Body of pancreas (tissue), 4 donors: Measurements from ENCODE around the gene UBA3. TPM values are rescaled to one million over a fixed set of nuclear protein-coding genes. Genes with fewer than 3 reads are reported as not detected.

ENCODE experiments used
- ATAC-seq: fragments of 150-250 bp; one replicate; pipeline ENCODE4 v1.9.1; 2016
- DNase-seq, 4 donors: peaks; one replicate each; pipeline ENCODE4 v3.0.0-alpha.2; 2019
- H3K27ac ChIP-seq, 4 donors: fragments of 200-600 bp; sonication (generic); 1 replicate in 3 of 4; 2 replicates in 1 of 4; pipeline versions ENCODE4 v1.5.1 to v1.6.1; 2016 to 2019; ENCODE audit warnings: mild to moderate bottlenecking in 1 of 4, mixed read lengths in 1 of 4, moderate library complexity in 1 of 4
- H3K27me3 ChIP-seq, 2 donors: fragments of 200-600 bp; sonication (generic); one replicate each; pipeline ENCODE4 v1.6.0; 2016; ENCODE audit warnings: mild to moderate bottlenecking in 1 of 2
- H3K36me3 ChIP-seq, 2 donors: fragments of 200-600 bp; sonication (generic); replicated peaks in 1 of 2; 2 replicates each; pipeline ENCODE4 v1.5.1; 2016; ENCODE audit warnings: low read depth in 2 of 2; ENCODE audit not compliant: insufficient read depth in 1 of 2
- H3K4me1 ChIP-seq: fragments of 200-600 bp; sonication (generic); one replicate; pipeline ENCODE4 v1.6.0; 2016
- H3K4me3 ChIP-seq, 2 donors: fragments of 200-600 bp; sonication (generic); 1 replicate in 1 of 2; 2 replicates in 1 of 2; pipeline ENCODE4 v1.5.1; 2016 to 2019
- H3K9me3 ChIP-seq, 3 donors: fragments of 200-600 bp; sonication (generic); 1 replicate in 2 of 3; 2 replicates in 1 of 3; pipeline ENCODE4 v1.5.1; 2016
- CTCF ChIP-seq, 7 experiments: fragments of 450-650 bp in 4 of 7; fragments of 200-600 bp in 3 of 7; sonication (generic) in 3 of 7; IDR thresholded peaks; one replicate each; pipeline ENCODE4 v1.5.1; 2016 to 2019; ENCODE audit warnings: antibody characterized with exemption in 7 of 7
- POLR2A ChIP-seq, 3 donors: fragments of 450-650 bp; IDR thresholded peaks; one replicate each; pipeline ENCODE4 v1.6.1; 2016; ENCODE audit warnings: antibody characterized with exemption in 3 of 3, mild to moderate bottlenecking in 2 of 3
- WGBS, 2 donors: methylation state at CpG; one replicate each; pipeline ENCODE4 v1.1.5; 2017; 5-methylcytosine and 5-hydroxymethylcytosine counted together
- intact Hi-C: fragments of 100-400 bp; cut with DNase I; formaldehyde crosslinking; loops from one replicate; pipeline ENCODE4 v1.15.1; 2023
- total RNA-seq, 2 donors: library from RNA; depleted of rRNA; stranded (reverse); fragments of >200 nt; gene quantifications; one replicate each; pipeline ENCODE4 v1.1.0, GENCODE V29; 2016

The UBA3 gene
- total RNA-seq, 2 donors from 2014 or later = 23.3 to 47.5 TPM

GRCh38 chr3:69044608-69045007 is 35.6 kb downstream of the UBA3 start:
- no peak for TF ChIP-seq CTCF (IDR thresholded peaks at IDR 0.05)
- TF ChIP-seq POLR2A (IDR thresholded peaks at IDR 0.05) = no peak
- Histone ChIP-seq H3K27me3 (no peaks in the 10 kb centered on the region), H3K27ac (no peak overlapping the region), H3K9me3 (no peaks in the 10 kb centered on the region), H3K4me3 (no peak overlapping the region), H3K36me3 (peaks cover 14 to 28% of the 10 kb centered on the region in 2 donors), H3K4me1 (peaks cover 18% of the 10 kb centered on the region)
- WGBS, 2 donors = 86 to 87% methylated on average over 2 of the region's 2 CpGs
- DNase-seq (no peak), ATAC-seq (no peak)
- intact Hi-C loops = no loop called here

- Histone ChIP-seq H3K36me3 (peaks cover 7 to 30% of the 10 kb centered on the region in 2 donors), H3K27ac (no peak overlapping the region), H3K4me3 (no peak overlapping the region), H3K9me3 (no peaks in the 10 kb centered on the region), H3K4me1 (no peaks in the 10 kb centered on the region), H3K27me3 (no peaks in the 10 kb centered on the region)
- 86 to 93% methylated on average over 7 of the region's 7 CpGs for WGBS, 2 donors
- no peak for ATAC-seq
- DNase-seq = no peak
- intact Hi-C loops = no loop called here
- TF ChIP-seq POLR2A (IDR thresholded peaks at IDR 0.05) = no peak
- no peak for TF ChIP-seq CTCF (IDR thresholded peaks at IDR 0.05)
These were observed 46.7 kb downstream of the UBA3 start for GRCh38 chr3:69033470-69033869.

GRCh38 chr3:69032737-69033136 is 47.4 kb downstream of the UBA3 start:
- no peak overlapping the region for H3K27ac ChIP-seq
- H3K36me3 ChIP-seq = peaks cover 7 to 34% of the 10 kb centered on the region in 2 donors
- no peaks in the 10 kb centered on the region for H3K27me3 ChIP-seq
- WGBS, 2 donors = 90 to 92% methylated on average over 9 of the region's 9 CpGs
- no peak for TF ChIP-seq CTCF (IDR thresholded peaks at IDR 0.05)
- intact Hi-C loops = no loop called here
- H3K9me3 ChIP-seq = no peaks in the 10 kb centered on the region
- DNase-seq (no peak), ATAC-seq (no peak)
- no peaks in the 10 kb centered on the region for H3K4me1 ChIP-seq
- H3K4me3 ChIP-seq = no peak overlapping the region

- peaks cover 9 to 35% of the 10 kb centered on the region in 2 donors for H3K36me3 ChIP-seq
- TF ChIP-seq CTCF (IDR thresholded peaks at IDR 0.05) = no peak
- no peak for TF ChIP-seq POLR2A (IDR thresholded peaks at IDR 0.05)
- H3K27ac ChIP-seq = no peak overlapping the region
- H3K4me1 ChIP-seq = no peaks in the 10 kb centered on the region
- intact Hi-C loops = no loop called here
- WGBS, 2 donors = 87 to 98% methylated on average over 2 of the region's 2 CpGs
- no peaks in the 10 kb centered on the region for H3K27me3 ChIP-seq
- no peak for DNase-seq
- H3K9me3 ChIP-seq = no peaks in the 10 kb centered on the region
- no peak overlapping the region for H3K4me3 ChIP-seq
- no peak for ATAC-seq
These were observed 48.0 kb downstream of the UBA3 start for GRCh38 chr3:69032142-69032541.

GRCh38 chr3:69031635-69032034 is 48.5 kb downstream of the UBA3 start:
- Histone ChIP-seq H3K9me3 (no peaks in the 10 kb centered on the region), H3K4me1 (no peaks in the 10 kb centered on the region), H3K4me3 (no peak overlapping the region), H3K27me3 (no peaks in the 10 kb centered on the region), H3K27ac (no peak overlapping the region), H3K36me3 (peaks cover 13 to 35% of the 10 kb centered on the region in 2 donors)
- ATAC-seq = no peak
- intact Hi-C loops = no loop called here
- 63 to 79% methylated on average over 1 of the region's 1 CpG for WGBS, 2 donors
- no peak for DNase-seq
- TF ChIP-seq POLR2A (IDR thresholded peaks at IDR 0.05) = no peak
